ENCODE data around the gene ARID2.

Gene ARID2

GRCh38 chr12:45939759-45940158 lies 210.3 kb downstream of the ARID2 start:
- DNase-seq (ENCODE audit: low read depth in 2 of 2): no peak

- DNase-seq (ENCODE audit: low read depth in 2 of 2): no peak
These were observed 215.3 kb downstream of the ARID2 start for GRCh38 chr12:45944771-45945170.

GRCh38 chr12:45946435-45946834 lies 216.9 kb downstream of the ARID2 start:
- DNase-seq (ENCODE audit: low read depth in 2 of 2): no peak

- no peak for DNase-seq (ENCODE audit: low read depth in 2 of 2)
These were observed 219.0 kb downstream of the ARID2 start for GRCh38 chr12:45948546-45948945.
